Measurements from ENCODE around the gene COPRS. TPM values are rescaled to one million over a fixed set of nuclear protein-coding genes. Genes with fewer than 3 reads are reported as not detected.

COPRS gene
- total RNA-seq, 5 donors from 2014 or later (not counting 1 experiment from before 2014, with no cell fraction given), result 2.1 to 6.7 (median 5.1) TPM

DNA sequence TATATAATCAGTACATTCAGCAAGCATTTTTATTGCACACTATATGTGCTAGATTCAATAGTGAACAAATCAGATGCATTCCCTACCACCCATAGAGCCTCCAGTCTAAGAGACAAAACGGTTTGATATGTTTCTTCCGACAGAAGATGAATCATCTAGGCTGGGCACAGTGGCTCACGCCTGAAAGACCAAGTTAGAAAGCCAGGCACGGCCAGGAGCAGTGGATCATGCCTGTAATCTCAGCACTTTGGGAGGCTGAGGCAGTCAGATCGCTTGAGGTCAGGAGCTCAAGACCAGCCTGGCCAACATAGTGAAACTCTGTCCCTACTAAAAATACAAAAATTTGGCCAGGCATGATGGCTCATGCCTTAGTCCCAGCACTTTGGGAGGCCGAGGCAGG lies 18.3 kb upstream of the COPRS start:
- H3K27ac Mint-ChIP-seq, result no peak overlapping the region
- H3K27me3 ChIP-seq (replicated peaks in 1 of 2; ENCODE audit: control insufficient read depth in 2 of 2, extremely low read depth in 1 of 2, insufficient read depth in 2 of 2, low read length in 1 of 2), result no peaks in the 10 kb centered on the region
- 92% methylated on average over 5 of the region's 6 CpGs for WGBS (ENCODE audit: insufficient coverage)
- ChIA-PET CTCF (no interaction called here), POLR2A (no interaction called here)
- H3K27ac ChIP-seq (ENCODE audit: low read length), result no peak overlapping the region
- no peaks in the 10 kb centered on the region for H3K4me1 Mint-ChIP-seq
- peaks cover 42% of the 10 kb centered on the region for H3K36me3 Mint-ChIP-seq
- no peak overlapping the region for H3K4me3 ChIP-seq (ENCODE audit: control insufficient read depth in 1 of 2, extremely low read depth in 1 of 2, low read length in 1 of 2)
- no peak overlapping the region for H3K4me3 Mint-ChIP-seq
- H3K9me3 ChIP-seq, result no peaks in the 10 kb centered on the region
- DNase-seq (no peak), ATAC-seq (replicated peaks in 1 of 4) (no peak)
- H3K4me1 ChIP-seq (ENCODE audit: control insufficient read depth in 1 of 2, extremely low read depth in 1 of 2, insufficient read depth in 2 of 2, low read length in 2 of 2), result no peaks in the 10 kb centered on the region
- peaks cover 16 to 75% of the 10 kb centered on the region in 2 donors for H3K36me3 ChIP-seq (ENCODE audit: control insufficient read depth in 2 of 2, extremely low read depth in 1 of 2, insufficient read depth in 1 of 2, low read length in 1 of 2)
- no peaks in the 10 kb centered on the region for H3K9me3 Mint-ChIP-seq
- no peaks in the 10 kb centered on the region for H3K27me3 Mint-ChIP-seq

DNA sequence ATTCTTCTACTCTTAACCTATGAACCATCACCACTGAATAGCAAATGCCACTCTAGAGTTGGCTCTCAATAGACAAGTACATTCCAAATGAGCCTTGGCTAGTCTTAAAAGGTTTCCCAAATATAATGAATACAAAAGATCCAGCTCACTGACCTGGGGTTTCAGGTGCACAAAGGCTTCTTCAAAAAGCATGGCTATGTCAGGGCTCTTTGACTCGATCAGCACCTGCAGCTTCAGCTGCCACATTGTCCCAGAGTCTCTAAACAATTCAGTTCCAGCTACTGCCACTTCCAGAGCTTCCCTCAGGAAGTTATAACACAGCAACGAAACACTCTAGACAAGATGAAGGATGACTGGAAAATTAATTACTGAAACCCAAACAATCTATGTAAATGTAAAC lies 16.0 kb upstream of the COPRS start:
- H3K27ac Mint-ChIP-seq, result no peak overlapping the region
- POLR2A ChIA-PET, result no interaction called here
- CTCF ChIA-PET, result interaction anchor here in 1 of 2 donors (0.7 kb wide), 1 partner anchor 33 kb away, joined by 11 read pairs; no protein-coding TSS in a partner anchor
- no peak overlapping the region for H3K4me3 ChIP-seq (ENCODE audit: control insufficient read depth in 1 of 2, extremely low read depth in 1 of 2, low read length in 1 of 2)
- peaks cover 16 to 76% of the 10 kb centered on the region in 2 donors for H3K36me3 ChIP-seq (ENCODE audit: control insufficient read depth in 2 of 2, extremely low read depth in 1 of 2, insufficient read depth in 1 of 2, low read length in 1 of 2)
- 83% methylated on average over 1 of the region's 2 CpGs for WGBS (ENCODE audit: insufficient coverage)
- H3K4me1 ChIP-seq (ENCODE audit: control insufficient read depth in 1 of 2, extremely low read depth in 1 of 2, insufficient read depth in 2 of 2, low read length in 2 of 2), result no peaks in the 10 kb centered on the region
- H3K9me3 Mint-ChIP-seq, result no peaks in the 10 kb centered on the region
- no peaks in the 10 kb centered on the region for H3K9me3 ChIP-seq
- no peaks in the 10 kb centered on the region for H3K27me3 Mint-ChIP-seq
- DNase-seq (no peak), ATAC-seq (replicated peaks in 1 of 4) (no peak)
- no peaks in the 10 kb centered on the region for H3K27me3 ChIP-seq (replicated peaks in 1 of 2; ENCODE audit: control insufficient read depth in 2 of 2, extremely low read depth in 1 of 2, insufficient read depth in 2 of 2, low read length in 1 of 2)
- peaks cover 43% of the 10 kb centered on the region for H3K36me3 Mint-ChIP-seq
- no peak overlapping the region for H3K4me3 Mint-ChIP-seq
- H3K27ac ChIP-seq (ENCODE audit: low read length), result no peak overlapping the region
- H3K4me1 Mint-ChIP-seq, result no peaks in the 10 kb centered on the region

DNA sequence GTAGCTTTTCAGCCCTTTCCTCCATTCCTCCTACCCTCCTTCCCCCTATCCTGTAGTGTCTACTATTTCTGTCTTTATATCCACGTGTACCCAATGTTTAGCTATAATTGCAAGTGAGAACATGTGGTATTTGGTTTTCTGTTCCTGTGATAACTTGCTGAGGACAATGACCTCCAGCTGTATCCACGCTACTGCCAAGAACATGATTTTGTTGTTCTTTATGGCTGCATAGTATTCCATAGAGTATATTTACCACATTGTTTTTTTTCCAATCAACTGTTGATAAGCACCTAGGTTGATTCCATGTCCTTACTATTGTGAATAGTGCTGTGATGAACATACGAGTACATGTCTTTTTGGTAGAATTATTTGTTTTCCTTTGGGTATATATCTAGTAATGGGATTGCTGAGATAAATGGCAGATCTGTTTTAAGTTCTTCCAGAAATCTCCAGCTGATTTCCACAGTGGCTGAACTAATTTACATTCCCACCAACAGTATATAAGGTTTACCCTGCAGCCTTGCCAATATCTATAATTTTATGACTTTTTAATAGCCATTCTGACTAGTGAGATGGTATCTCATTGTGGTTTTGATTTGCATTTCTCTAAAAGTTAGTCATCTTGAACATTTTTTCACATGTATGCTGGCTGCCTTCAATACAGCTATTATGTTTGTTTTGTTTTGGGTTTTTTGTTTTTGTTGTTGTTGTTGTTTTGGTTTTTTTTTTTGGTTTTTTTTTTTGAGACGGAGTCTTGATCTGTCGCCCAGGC lies 10.9 kb upstream of the COPRS start:
- DNase-seq (no peak), ATAC-seq (replicated peaks in 1 of 4) (no peak)
- ChIA-PET POLR2A (no interaction called here), CTCF (interaction anchor here in 1 of 2 donors (0.6 kb wide), 1 partner anchor 23 kb away, joined by 3 read pairs; no protein-coding TSS in a partner anchor)
- H3K27ac Mint-ChIP-seq, result no peak overlapping the region
- H3K4me1 ChIP-seq (ENCODE audit: control insufficient read depth in 1 of 2, extremely low read depth in 1 of 2, insufficient read depth in 2 of 2, low read length in 2 of 2), result no peaks in the 10 kb centered on the region
- H3K27me3 ChIP-seq (replicated peaks in 1 of 2; ENCODE audit: control insufficient read depth in 2 of 2, extremely low read depth in 1 of 2, insufficient read depth in 2 of 2, low read length in 1 of 2), result no peaks in the 10 kb centered on the region
- no peak overlapping the region for H3K27ac ChIP-seq (ENCODE audit: low read length)
- H3K9me3 Mint-ChIP-seq, result no peaks in the 10 kb centered on the region
- H3K27me3 Mint-ChIP-seq, result no peaks in the 10 kb centered on the region
- no peaks in the 10 kb centered on the region for H3K4me1 Mint-ChIP-seq
- H3K4me3 Mint-ChIP-seq, result no peak overlapping the region
- H3K9me3 ChIP-seq, result no peaks in the 10 kb centered on the region
- peaks cover 24 to 66% of the 10 kb centered on the region in 2 donors for H3K36me3 ChIP-seq (ENCODE audit: control insufficient read depth in 2 of 2, extremely low read depth in 1 of 2, insufficient read depth in 1 of 2, low read length in 1 of 2)
- H3K4me3 ChIP-seq (ENCODE audit: control insufficient read depth in 1 of 2, extremely low read depth in 1 of 2, low read length in 1 of 2), result no peak overlapping the region
- peaks cover 46% of the 10 kb centered on the region for H3K36me3 Mint-ChIP-seq
- no CpG with 5 or more reads among the region's 5 CpGs for WGBS (ENCODE audit: insufficient coverage)

DNA sequence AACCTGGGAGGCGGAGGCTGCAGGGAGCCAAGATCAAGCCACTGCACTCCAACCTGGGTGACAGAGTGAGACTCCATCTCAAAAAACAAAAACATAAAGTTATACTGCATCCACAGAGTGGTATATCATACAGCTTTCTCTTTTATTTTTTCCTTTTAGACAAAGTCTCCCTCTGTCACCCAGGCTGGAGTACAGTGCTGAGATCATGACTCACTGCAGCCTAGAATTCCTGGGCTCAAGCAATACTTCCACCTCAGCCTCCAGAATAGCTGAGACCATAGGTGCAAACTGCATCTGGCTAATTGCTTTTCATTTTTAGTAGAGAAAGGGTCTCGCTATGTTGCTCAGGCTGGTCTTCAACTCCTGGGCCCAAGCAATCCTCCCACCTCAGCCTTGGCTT lies 10.0 kb upstream of the COPRS start:
- H3K4me1 Mint-ChIP-seq, result no peaks in the 10 kb centered on the region
- no CpG with 5 or more reads among the region's 2 CpGs for WGBS (ENCODE audit: insufficient coverage)
- no peak for DNase-seq
- ChIA-PET CTCF (no interaction called here), POLR2A (no interaction called here)
- no peak overlapping the region for H3K27ac Mint-ChIP-seq
- H3K36me3 ChIP-seq (ENCODE audit: control insufficient read depth in 2 of 2, extremely low read depth in 1 of 2, insufficient read depth in 1 of 2, low read length in 1 of 2), result peaks cover 24 to 69% of the 10 kb centered on the region in 2 donors
- ATAC-seq (replicated peaks in 1 of 4), result no peak
- H3K9me3 ChIP-seq, result no peaks in the 10 kb centered on the region
- no peaks in the 10 kb centered on the region for H3K4me1 ChIP-seq (ENCODE audit: control insufficient read depth in 1 of 2, extremely low read depth in 1 of 2, insufficient read depth in 2 of 2, low read length in 2 of 2)
- H3K27ac ChIP-seq (ENCODE audit: low read length), result no peak overlapping the region
- H3K4me3 Mint-ChIP-seq, result no peak overlapping the region
- no peak overlapping the region for H3K4me3 ChIP-seq (ENCODE audit: control insufficient read depth in 1 of 2, extremely low read depth in 1 of 2, low read length in 1 of 2)
- no peaks in the 10 kb centered on the region for H3K27me3 Mint-ChIP-seq
- H3K36me3 Mint-ChIP-seq, result peaks cover 48% of the 10 kb centered on the region
- H3K27me3 ChIP-seq (replicated peaks in 1 of 2; ENCODE audit: control insufficient read depth in 2 of 2, extremely low read depth in 1 of 2, insufficient read depth in 2 of 2, low read length in 1 of 2), result no peaks in the 10 kb centered on the region
- no peaks in the 10 kb centered on the region for H3K9me3 Mint-ChIP-seq

DNA sequence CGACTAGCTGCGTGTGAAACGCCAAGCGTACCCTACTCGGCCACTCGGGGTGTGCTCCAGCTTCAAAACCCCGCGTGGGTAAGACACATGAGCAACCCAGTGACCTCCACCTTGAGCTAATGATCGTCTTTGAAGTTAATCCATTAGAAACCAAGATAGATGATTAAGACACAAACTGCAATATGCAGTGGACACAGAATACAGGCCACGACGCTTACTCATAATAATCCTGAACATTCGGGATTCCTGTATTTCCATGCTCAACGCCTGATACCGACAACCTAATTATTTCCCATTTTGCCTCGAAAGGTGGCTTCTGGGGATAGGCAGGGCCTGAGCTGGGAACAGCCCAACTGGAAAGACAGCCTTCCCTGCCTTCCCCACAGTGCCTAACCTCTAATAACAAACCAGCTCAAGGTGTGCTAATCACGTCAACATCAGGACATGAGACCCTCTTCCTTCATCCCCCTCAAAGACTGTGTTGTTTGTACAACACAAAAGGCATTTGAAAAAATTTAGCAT lies 504 bp upstream of the COPRS start:
- no peaks in the 10 kb centered on the region for H3K9me3 Mint-ChIP-seq
- no peaks in the 10 kb centered on the region for H3K27me3 ChIP-seq (replicated peaks in 1 of 2; ENCODE audit: control insufficient read depth in 2 of 2, extremely low read depth in 1 of 2, insufficient read depth in 2 of 2, low read length in 1 of 2)
- H3K27ac Mint-ChIP-seq, result peak overlapping the region in 1 of 2 donors; percentile 50
- ChIA-PET POLR2A (interaction anchor here (0.6 kb wide), 2 partner anchors 37 to 68 kb away, joined by 3 read pairs; no protein-coding TSS in a partner anchor), CTCF (interaction anchor here (0.7 to 1.1 kb wide), 2 partner anchors 42 to 48 kb away, joined by 4 to 9 read pairs; partner anchors contain the start of gene UTP6 (in 1 of the 2))
- WGBS (ENCODE audit: insufficient coverage), result 33% methylated on average over 15 of the region's 16 CpGs
- no peaks in the 10 kb centered on the region for H3K27me3 Mint-ChIP-seq
- no peaks in the 10 kb centered on the region for H3K9me3 ChIP-seq
- H3K4me3 Mint-ChIP-seq, result peak overlapping the region; percentile 75 to 84 (median 81)
- H3K27ac ChIP-seq (ENCODE audit: low read length), result no peak overlapping the region
- no peak for ATAC-seq (replicated peaks in 1 of 4)
- H3K36me3 ChIP-seq (ENCODE audit: control insufficient read depth in 2 of 2, extremely low read depth in 1 of 2, insufficient read depth in 1 of 2, low read length in 1 of 2), result peaks cover 0 to 23% of the 10 kb centered on the region in 2 donors
- peaks cover 16 to 18% (median 17%) of the 10 kb centered on the region in 3 donors for H3K4me1 Mint-ChIP-seq
- H3K4me3 ChIP-seq (ENCODE audit: control insufficient read depth in 1 of 2, extremely low read depth in 1 of 2, low read length in 1 of 2), result peak overlapping the region; percentile 42 to 55
- H3K36me3 Mint-ChIP-seq, result peaks cover 10% of the 10 kb centered on the region
- H3K4me1 ChIP-seq (ENCODE audit: control insufficient read depth in 1 of 2, extremely low read depth in 1 of 2, insufficient read depth in 2 of 2, low read length in 2 of 2), result peaks cover 2 to 14% of the 10 kb centered on the region in 2 experiments
- DNase-seq, result no peak

DNA sequence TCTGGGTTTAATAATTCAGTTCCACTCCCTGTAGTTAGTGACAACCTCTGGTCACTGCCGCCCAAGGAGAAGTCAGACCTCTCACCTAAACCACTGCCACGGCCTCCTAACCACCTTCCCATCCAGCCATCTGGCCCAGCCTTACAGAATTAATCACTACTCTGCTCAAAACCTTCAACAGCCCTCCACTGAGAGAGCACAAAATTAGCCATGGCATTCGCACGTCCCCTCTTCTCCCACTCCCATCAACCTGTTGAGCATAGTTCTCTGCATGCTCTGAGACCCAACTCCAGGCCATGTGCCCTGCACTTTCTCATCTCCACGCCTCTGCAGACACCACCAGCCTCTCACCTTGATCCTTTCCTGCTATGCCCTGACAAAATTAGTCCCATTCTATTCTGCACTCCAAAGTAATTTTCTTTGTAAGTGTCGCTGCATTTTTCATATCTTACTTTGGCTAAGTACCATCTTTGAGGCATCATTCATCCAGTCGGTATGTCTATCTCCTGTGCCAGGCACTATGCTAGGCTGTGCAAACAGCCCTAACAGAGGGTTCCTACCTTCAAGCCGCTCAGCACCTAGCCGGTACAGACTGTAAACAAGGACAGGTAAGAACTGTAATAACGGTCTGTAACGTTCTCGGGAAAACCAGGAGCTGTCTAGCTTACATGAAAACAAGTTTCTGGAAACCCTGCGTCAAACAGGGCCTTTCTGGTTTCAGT lies 963 bp downstream of the COPRS start:
- Histone ChIP-seq H3K4me3 (ENCODE audit: control insufficient read depth in 1 of 2, extremely low read depth in 1 of 2, low read length in 1 of 2) (peak overlapping the region; percentile 33 to 48), H3K9me3 (no peaks in the 10 kb centered on the region), H3K4me1 (ENCODE audit: control insufficient read depth in 1 of 2, extremely low read depth in 1 of 2, insufficient read depth in 2 of 2, low read length in 2 of 2) (peaks cover 2 to 14% of the 10 kb centered on the region in 2 experiments), H3K27me3 (replicated peaks in 1 of 2; ENCODE audit: control insufficient read depth in 2 of 2, extremely low read depth in 1 of 2, insufficient read depth in 2 of 2, low read length in 1 of 2) (no peaks in the 10 kb centered on the region), H3K27ac (ENCODE audit: low read length) (no peak overlapping the region), H3K36me3 (ENCODE audit: control insufficient read depth in 2 of 2, extremely low read depth in 1 of 2, insufficient read depth in 1 of 2, low read length in 1 of 2) (peaks cover 0 to 9% of the 10 kb centered on the region in 2 donors)
- Mint-ChIP-seq H3K27ac (peak overlapping the region; percentile 18 to 23), H3K4me1 (peaks cover 16 to 18% (median 17%) of the 10 kb centered on the region in 3 donors), H3K36me3 (peaks cover 5% of the 10 kb centered on the region), H3K27me3 (no peaks in the 10 kb centered on the region), H3K9me3 (no peaks in the 10 kb centered on the region), H3K4me3 (peak overlapping the region; percentile 70 to 84 (median 83))
- DNase-seq (peak in 2 of 35 experiments; percentile 3 to 6), ATAC-seq (replicated peaks in 1 of 4) (peak; percentile 11 to 24 (median 12))
- POLR2A ChIA-PET, result no interaction called here
- CTCF ChIA-PET, result interaction anchor here in 1 of 2 donors (0.5 kb wide), 1 partner anchor 1042 kb away, joined by 11 read pairs; no protein-coding TSS in a partner anchor
- 45% methylated on average over 13 of the region's 13 CpGs for WGBS (ENCODE audit: insufficient coverage)

Measured in T-cell (primary cell).